DOHH2 (cell line): ENCODE results near the gene RPTOR.

Experiments used
- CTCF ChIP-seq: fragments of 200-600 bp; sonication (generic); IDR thresholded peaks from one replicate; pipeline ENCODE4 v1.5.1; 2014; ENCODE audit warnings: antibody characterized with exemption, mild to moderate bottlenecking, low read depth, low read length; ENCODE audit not compliant: poor library complexity, severe bottlenecking
- EZH2phosphoT487 ChIP-seq: fragments of 200-600 bp; sonication (generic); IDR thresholded peaks from 2 replicates; pipeline ENCODE4 v1.6.1; 2017; ENCODE audit warnings: borderline replicate concordance, mild to moderate bottlenecking, antibody characterized with exemption, low read length, moderate library complexity, mixed read lengths

DNA sequence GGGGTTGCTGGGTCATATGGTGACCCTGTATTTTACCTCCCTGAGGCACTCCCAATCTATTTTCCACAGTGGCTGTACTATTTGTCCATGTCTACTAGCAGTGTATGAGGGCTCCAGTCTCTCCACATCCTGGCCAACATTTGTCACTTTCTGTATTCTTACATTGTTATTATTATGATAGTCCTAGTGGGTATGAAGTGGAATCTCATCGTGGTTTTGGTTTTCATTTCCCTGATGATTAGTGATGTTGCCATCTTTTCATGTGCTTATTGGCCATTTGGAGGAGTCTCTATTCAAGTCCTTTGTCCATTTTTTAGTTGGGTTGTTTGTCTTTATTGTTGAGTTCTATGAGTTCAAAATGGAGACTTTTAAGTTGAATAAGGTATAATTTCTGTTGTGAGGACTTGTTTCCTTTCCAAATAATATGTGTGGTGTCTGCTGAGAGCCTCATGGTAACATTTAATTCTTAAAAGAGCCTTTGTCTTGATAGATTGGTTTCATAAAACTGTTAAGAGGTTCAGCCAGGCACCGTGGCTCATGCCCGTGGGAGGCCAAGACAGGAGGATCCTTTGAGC, 108.2 kb downstream of the RPTOR start:
- no peak for TF ChIP-seq CTCF
- TF ChIP-seq EZH2phosphoT487, result no peak
